Fibroblast of skin of right quadriceps (primary cell): ENCODE results near the gene MTCH2.
A peak's percentile ranks its signal among the peaks of the same experiment; 100 is the strongest.
"Not testable (repeated sequence)": the region's sequence is repeated elsewhere in the genome, so short reads cannot be mapped to it uniquely, and the experiment has no call there.

Source experiments
- DNase-seq: peaks from one replicate; pipeline ENCODE4 v3.0.0-alpha.2; 2013

The MTCH2 gene

GRCh38 chr11:47642099-47642855 lies at the start of gene MTCH2:
Gene MTCH2 (minus strand): TSS chr11:47642559. CDS start chr11:47642465, 94 bp downstream.
- peak; percentile 97 for DNase-seq

- DNase-seq = no peak
These were observed 49.6 kb upstream of the MTCH2 start for GRCh38 chr11:47691979-47692378.

- DNase-seq = no peak
These were observed 47.1 kb upstream of the MTCH2 start for GRCh38 chr11:47689480-47689879.

- DNase-seq = no peak
These were observed 46.6 kb upstream of the MTCH2 start for GRCh38 chr11:47688991-47689390.

- no peak for DNase-seq
These were observed 45.8 kb upstream of the MTCH2 start for GRCh38 chr11:47688111-47688510.

GRCh38 chr11:47686704-47687103 lies 44.3 kb upstream of the MTCH2 start:
- not testable (repeated sequence) for DNase-seq

- no peak for DNase-seq
These were observed 43.8 kb upstream of the MTCH2 start for GRCh38 chr11:47686151-47686550.

GRCh38 chr11:47675851-47676250 lies 33.5 kb upstream of the MTCH2 start:
- no peak for DNase-seq

- DNase-seq = no peak
These were observed 29.9 kb upstream of the MTCH2 start for GRCh38 chr11:47672283-47672730.

GRCh38 chr11:47669856-47670255 lies 27.5 kb upstream of the MTCH2 start:
- DNase-seq = no peak

- DNase-seq = no peak
These were observed 26.3 kb upstream of the MTCH2 start for GRCh38 chr11:47668665-47669064.

GRCh38 chr11:47667555-47667954 lies 25.2 kb upstream of the MTCH2 start:
- DNase-seq = no peak

GRCh38 chr11:47667135-47667534 lies 24.8 kb upstream of the MTCH2 start:
- DNase-seq = no peak

GRCh38 chr11:47664936-47665335 lies 22.6 kb upstream of the MTCH2 start:
- DNase-seq = not testable (repeated sequence)

- DNase-seq = no peak
These were observed 18.9 kb upstream of the MTCH2 start for GRCh38 chr11:47661245-47661644.

GRCh38 chr11:47659276-47659675 lies 16.9 kb upstream of the MTCH2 start:
- DNase-seq = no peak

GRCh38 chr11:47656260-47656885 lies 14.0 kb upstream of the MTCH2 start:
- DNase-seq = no peak

- DNase-seq = no peak
These were observed 9.6 kb upstream of the MTCH2 start for GRCh38 chr11:47651818-47652469.

- no peak for DNase-seq
These were observed 6.9 kb upstream of the MTCH2 start for GRCh38 chr11:47649276-47649675.

GRCh38 chr11:47646019-47646418 lies 3.7 kb upstream of the MTCH2 start:
- no peak for DNase-seq

- no peak for DNase-seq
These were observed 3.1 kb upstream of the MTCH2 start for GRCh38 chr11:47645500-47645899.

- DNase-seq = no peak
These were observed 710 bp downstream of the MTCH2 start for GRCh38 chr11:47641600-47642098.

GRCh38 chr11:47640506-47640905 lies 1.9 kb downstream of the MTCH2 start:
- DNase-seq = not testable (repeated sequence)

GRCh38 chr11:47636331-47636730 lies 6.0 kb downstream of the MTCH2 start:
- not testable (repeated sequence) for DNase-seq
